Measurements from ENCODE around the gene UHMK1.
"Not testable (repeated sequence)": the region's sequence is repeated elsewhere in the genome, so short reads cannot be mapped to it uniquely, and the experiment has no call there.

Gene UHMK1

GRCh38 chr1:162565460-162565859, 67.8 kb downstream of the UHMK1 start:
- DNase-seq (ENCODE audit: low read depth in 2 of 2): no peak

- DNase-seq (ENCODE audit: low read depth in 2 of 2): no peak
These were observed 69.3 kb downstream of the UHMK1 start for GRCh38 chr1:162566870-162567269.

- DNase-seq (ENCODE audit: low read depth in 2 of 2): no peak
These were observed 71.2 kb downstream of the UHMK1 start for GRCh38 chr1:162568802-162569201.

GRCh38 chr1:162570718-162571117, 73.1 kb downstream of the UHMK1 start:
- no peak for DNase-seq (ENCODE audit: low read depth in 2 of 2)

GRCh38 chr1:162571121-162571520, 73.5 kb downstream of the UHMK1 start:
- DNase-seq (ENCODE audit: low read depth in 2 of 2): not testable (repeated sequence)

GRCh38 chr1:162571696-162572095, 74.1 kb downstream of the UHMK1 start:
- no peak for DNase-seq (ENCODE audit: low read depth in 2 of 2)

GRCh38 chr1:162573136-162573535, 75.5 kb downstream of the UHMK1 start:
- no peak for DNase-seq (ENCODE audit: low read depth in 2 of 2)

GRCh38 chr1:162578071-162578700, 80.6 kb downstream of the UHMK1 start:
- DNase-seq (ENCODE audit: low read depth in 2 of 2): no peak

- no peak for DNase-seq (ENCODE audit: low read depth in 2 of 2)
These were observed 81.3 kb downstream of the UHMK1 start for GRCh38 chr1:162578936-162579335.

Measured in fibroblast of skin of left biceps (primary cell).